ENCODE results near the gene TMEM256.

DNA sequence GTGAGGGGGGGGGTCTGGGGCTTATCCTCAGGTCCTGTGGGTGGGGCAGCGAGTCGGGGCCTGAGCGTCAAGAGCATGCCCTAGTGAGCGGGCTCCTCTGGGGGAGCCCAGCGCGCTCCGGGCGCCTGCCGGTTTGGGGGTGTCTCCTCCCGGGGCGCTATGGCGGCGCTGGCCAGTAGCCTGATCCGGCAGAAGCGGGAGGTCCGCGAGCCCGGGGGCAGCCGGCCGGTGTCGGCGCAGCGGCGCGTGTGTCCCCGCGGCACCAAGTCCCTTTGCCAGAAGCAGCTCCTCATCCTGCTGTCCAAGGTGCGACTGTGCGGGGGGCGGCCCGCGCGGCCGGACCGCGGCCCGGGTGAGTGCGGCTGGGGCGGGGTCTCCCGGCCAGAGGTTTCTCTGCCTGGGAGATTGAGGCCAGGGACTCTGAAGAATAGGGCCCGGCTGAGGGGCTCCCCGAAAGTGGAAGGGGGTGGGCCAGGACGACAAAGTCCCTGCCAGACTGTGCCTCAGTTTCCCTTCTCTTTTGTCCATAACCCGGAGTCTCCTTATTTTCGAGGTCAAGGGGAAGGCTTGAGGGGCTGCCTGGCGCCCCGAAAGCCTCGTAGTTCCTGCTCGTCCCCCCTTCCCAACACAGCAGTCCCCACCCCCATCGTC lies 35.7 kb upstream of the TMEM256 start, which contains the start of gene FGF11:
- TF ChIP-seq, protein P1, sequence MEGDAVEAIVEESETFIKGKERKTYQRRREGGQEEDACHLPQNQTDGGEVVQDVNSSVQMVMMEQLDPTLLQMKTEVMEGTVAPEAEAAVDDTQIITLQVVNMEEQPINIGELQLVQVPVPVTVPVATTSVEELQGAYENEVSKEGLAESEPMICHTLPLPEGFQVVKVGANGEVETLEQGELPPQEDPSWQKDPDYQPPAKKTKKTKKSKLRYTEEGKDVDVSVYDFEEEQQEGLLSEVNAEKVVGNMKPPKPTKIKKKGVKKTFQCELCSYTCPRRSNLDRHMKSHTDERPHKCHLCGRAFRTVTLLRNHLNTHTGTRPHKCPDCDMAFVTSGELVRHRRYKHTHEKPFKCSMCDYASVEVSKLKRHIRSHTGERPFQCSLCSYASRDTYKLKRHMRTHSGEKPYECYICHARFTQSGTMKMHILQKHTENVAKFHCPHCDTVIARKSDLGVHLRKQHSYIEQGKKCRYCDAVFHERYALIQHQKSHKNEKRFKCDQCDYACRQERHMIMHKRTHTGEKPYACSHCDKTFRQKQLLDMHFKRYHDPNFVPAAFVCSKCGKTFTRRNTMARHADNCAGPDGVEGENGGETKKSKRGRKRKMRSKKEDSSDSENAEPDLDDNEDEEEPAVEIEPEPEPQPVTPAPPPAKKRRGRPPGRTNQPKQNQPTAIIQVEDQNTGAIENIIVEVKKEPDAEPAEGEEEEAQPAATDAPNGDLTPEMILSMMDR (IDR thresholded peaks at IDR 0.05), result no peak
- no peak for TF ChIP-seq ZFX (IDR thresholded peaks at IDR 0.05; ENCODE audit: borderline replicate concordance)

Data from 22Rv1 (cell line).